ENCODE measurements around the gene TBCC.

Gene TBCC

GRCh38 chr6:42761287-42762067 is 15.6 kb upstream of the TBCC start:
- no peaks in the 10 kb centered on the region for H3K4me1 ChIP-seq (ENCODE audit: insufficient read depth, low read length)
- H3K4me2 ChIP-seq (ENCODE audit: insufficient read depth, low read length), result no peak overlapping the region
- DNase-seq (no peak), ATAC-seq (ENCODE audit: insufficient read depth, low read depth) (no peak)
- no peak overlapping the region for H3K9ac ChIP-seq (ENCODE audit: low read depth, low read length)
- no peaks in the 10 kb centered on the region for H3K27me3 ChIP-seq (ENCODE audit: insufficient read depth, low read length, poor library complexity)
- TF ChIP-seq EZH2 (IDR thresholded peaks at IDR 0.05; ENCODE audit: borderline replicate concordance, low read depth, low read length, severe bottlenecking) (no peak), CTCF (IDR thresholded peaks at IDR 0.05; ENCODE audit: borderline replicate concordance, extremely low read depth, low read length, poor library complexity, severe bottlenecking) (no peak)
- H3K27ac ChIP-seq (ENCODE audit: low read length), result no peak overlapping the region
- H3K79me2 ChIP-seq (ENCODE audit: insufficient read depth, low read length), result no peaks in the 10 kb centered on the region
- no peaks in the 10 kb centered on the region for H3K36me3 ChIP-seq (ENCODE audit: insufficient read depth, low read length)
- H2AFZ ChIP-seq (ENCODE audit: low read depth, low read length), result no peak overlapping the region
- no peaks in the 10 kb centered on the region for H3K9me3 ChIP-seq (ENCODE audit: insufficient read depth, low read length, severe bottlenecking)
- H3K4me3 ChIP-seq (ENCODE audit: low read depth in 1 of 2, low read length in 2 of 2), result no peak overlapping the region
- no peaks in the 10 kb centered on the region for H4K20me1 ChIP-seq (ENCODE audit: insufficient read depth, low read length)

GRCh38 chr6:42758756-42759430 is 13.0 kb upstream of the TBCC start:
- no peak for ATAC-seq (ENCODE audit: insufficient read depth, low read depth)
- Histone ChIP-seq H3K27ac (ENCODE audit: low read length) (no peak overlapping the region), H3K9ac (ENCODE audit: low read depth, low read length) (no peak overlapping the region), H3K4me1 (ENCODE audit: insufficient read depth, low read length) (no peaks in the 10 kb centered on the region), H3K4me2 (ENCODE audit: insufficient read depth, low read length) (no peak overlapping the region), H3K4me3 (ENCODE audit: low read depth in 1 of 2, low read length in 2 of 2) (no peak overlapping the region), H4K20me1 (ENCODE audit: insufficient read depth, low read length) (no peaks in the 10 kb centered on the region), H2AFZ (ENCODE audit: low read depth, low read length) (no peak overlapping the region), H3K9me3 (ENCODE audit: insufficient read depth, low read length, severe bottlenecking) (no peaks in the 10 kb centered on the region), H3K36me3 (ENCODE audit: insufficient read depth, low read length) (no peaks in the 10 kb centered on the region), H3K27me3 (ENCODE audit: insufficient read depth, low read length, poor library complexity) (no peaks in the 10 kb centered on the region), H3K79me2 (ENCODE audit: insufficient read depth, low read length) (no peaks in the 10 kb centered on the region)
- DNase-seq, result no peak
- TF ChIP-seq EZH2 (IDR thresholded peaks at IDR 0.05; ENCODE audit: borderline replicate concordance, low read depth, low read length, severe bottlenecking) (no peak), CTCF (IDR thresholded peaks at IDR 0.05; ENCODE audit: borderline replicate concordance, extremely low read depth, low read length, poor library complexity, severe bottlenecking) (no peak)

GRCh38 chr6:42756722-42757121 is 10.8 kb upstream of the TBCC start:
- TF ChIP-seq CTCF (IDR thresholded peaks at IDR 0.05; ENCODE audit: borderline replicate concordance, extremely low read depth, low read length, poor library complexity, severe bottlenecking), result no peak
- no peak for TF ChIP-seq EZH2 (IDR thresholded peaks at IDR 0.05; ENCODE audit: borderline replicate concordance, low read depth, low read length, severe bottlenecking)
- H3K36me3 ChIP-seq (ENCODE audit: insufficient read depth, low read length), result no peaks in the 10 kb centered on the region
- H3K9me3 ChIP-seq (ENCODE audit: insufficient read depth, low read length, severe bottlenecking), result no peaks in the 10 kb centered on the region
- no peaks in the 10 kb centered on the region for H3K79me2 ChIP-seq (ENCODE audit: insufficient read depth, low read length)
- ATAC-seq (ENCODE audit: insufficient read depth, low read depth) (peak; percentile 58; the same call in 1 of the 3 replicates), DNase-seq (peak; percentile 30)
- H3K4me2 ChIP-seq (ENCODE audit: insufficient read depth, low read length), result no peak overlapping the region
- no peak overlapping the region for H3K4me3 ChIP-seq (ENCODE audit: low read depth in 1 of 2, low read length in 2 of 2)
- no peaks in the 10 kb centered on the region for H4K20me1 ChIP-seq (ENCODE audit: insufficient read depth, low read length)
- H3K4me1 ChIP-seq (ENCODE audit: insufficient read depth, low read length), result no peaks in the 10 kb centered on the region
- no peak overlapping the region for H3K9ac ChIP-seq (ENCODE audit: low read depth, low read length)
- no peaks in the 10 kb centered on the region for H3K27me3 ChIP-seq (ENCODE audit: insufficient read depth, low read length, poor library complexity)
- H3K27ac ChIP-seq (ENCODE audit: low read length), result no peak overlapping the region
- no peak overlapping the region for H2AFZ ChIP-seq (ENCODE audit: low read depth, low read length)

Data from DND-41 (cell line).